C4-2B (cell line): ENCODE data around the gene COL9A3.

ENCODE experiments used
- H3K27ac ChIP-seq: fragments of 450-650 bp; 2 replicates; pipeline ENCODE4 v1.5.1; 2017
- ZFX ChIP-seq: fragments of 450-650 bp; IDR thresholded peaks from 2 replicates; pipeline ENCODE4 v1.6.1; 2017
- TF ChIP-seq, protein P1 (sequence below): fragments of 450-650 bp; conservative IDR thresholded peaks from 2 replicates; pipeline ENCODE4 v1.5.1; 2017; ENCODE audit warnings: mild to moderate bottlenecking

The COL9A3 gene

DNA sequence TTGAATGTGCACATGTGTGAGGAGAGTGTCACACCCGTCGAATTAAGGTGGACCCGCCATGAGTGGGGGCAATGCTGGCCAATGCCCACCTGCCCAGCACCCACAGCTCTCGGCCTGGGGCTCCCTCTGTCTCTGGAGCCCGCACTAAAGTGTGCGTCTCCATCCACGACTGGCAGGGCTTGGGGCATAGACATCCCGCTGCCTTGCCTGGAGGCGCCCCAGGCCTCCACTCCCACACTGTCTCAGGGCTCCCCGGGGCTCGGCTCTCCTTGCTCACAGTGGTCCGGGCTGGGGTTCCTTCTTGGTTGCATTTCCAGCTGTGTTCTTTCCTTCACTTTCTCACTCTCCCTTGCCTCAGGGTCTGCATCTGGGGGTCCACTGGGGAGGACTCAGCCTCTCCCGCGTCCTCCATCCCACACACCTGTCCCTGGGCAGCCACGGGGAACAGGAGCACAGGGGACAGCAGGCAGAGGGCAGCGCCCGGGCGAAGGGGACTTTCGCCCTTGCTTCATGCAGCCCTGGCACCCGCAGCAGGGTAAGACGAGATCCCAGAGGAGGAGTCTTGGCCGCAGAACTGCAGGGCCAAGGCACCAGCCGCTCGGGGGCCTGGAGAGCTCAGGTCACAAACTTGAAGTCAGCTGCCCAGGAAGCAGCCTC, 40.7 kb upstream of the COL9A3 start:
- H3K27ac ChIP-seq, result peak overlapping the region; percentile 94
- TF ChIP-seq, protein P1, sequence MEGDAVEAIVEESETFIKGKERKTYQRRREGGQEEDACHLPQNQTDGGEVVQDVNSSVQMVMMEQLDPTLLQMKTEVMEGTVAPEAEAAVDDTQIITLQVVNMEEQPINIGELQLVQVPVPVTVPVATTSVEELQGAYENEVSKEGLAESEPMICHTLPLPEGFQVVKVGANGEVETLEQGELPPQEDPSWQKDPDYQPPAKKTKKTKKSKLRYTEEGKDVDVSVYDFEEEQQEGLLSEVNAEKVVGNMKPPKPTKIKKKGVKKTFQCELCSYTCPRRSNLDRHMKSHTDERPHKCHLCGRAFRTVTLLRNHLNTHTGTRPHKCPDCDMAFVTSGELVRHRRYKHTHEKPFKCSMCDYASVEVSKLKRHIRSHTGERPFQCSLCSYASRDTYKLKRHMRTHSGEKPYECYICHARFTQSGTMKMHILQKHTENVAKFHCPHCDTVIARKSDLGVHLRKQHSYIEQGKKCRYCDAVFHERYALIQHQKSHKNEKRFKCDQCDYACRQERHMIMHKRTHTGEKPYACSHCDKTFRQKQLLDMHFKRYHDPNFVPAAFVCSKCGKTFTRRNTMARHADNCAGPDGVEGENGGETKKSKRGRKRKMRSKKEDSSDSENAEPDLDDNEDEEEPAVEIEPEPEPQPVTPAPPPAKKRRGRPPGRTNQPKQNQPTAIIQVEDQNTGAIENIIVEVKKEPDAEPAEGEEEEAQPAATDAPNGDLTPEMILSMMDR, result no peak
- no peak for TF ChIP-seq ZFX

DNA sequence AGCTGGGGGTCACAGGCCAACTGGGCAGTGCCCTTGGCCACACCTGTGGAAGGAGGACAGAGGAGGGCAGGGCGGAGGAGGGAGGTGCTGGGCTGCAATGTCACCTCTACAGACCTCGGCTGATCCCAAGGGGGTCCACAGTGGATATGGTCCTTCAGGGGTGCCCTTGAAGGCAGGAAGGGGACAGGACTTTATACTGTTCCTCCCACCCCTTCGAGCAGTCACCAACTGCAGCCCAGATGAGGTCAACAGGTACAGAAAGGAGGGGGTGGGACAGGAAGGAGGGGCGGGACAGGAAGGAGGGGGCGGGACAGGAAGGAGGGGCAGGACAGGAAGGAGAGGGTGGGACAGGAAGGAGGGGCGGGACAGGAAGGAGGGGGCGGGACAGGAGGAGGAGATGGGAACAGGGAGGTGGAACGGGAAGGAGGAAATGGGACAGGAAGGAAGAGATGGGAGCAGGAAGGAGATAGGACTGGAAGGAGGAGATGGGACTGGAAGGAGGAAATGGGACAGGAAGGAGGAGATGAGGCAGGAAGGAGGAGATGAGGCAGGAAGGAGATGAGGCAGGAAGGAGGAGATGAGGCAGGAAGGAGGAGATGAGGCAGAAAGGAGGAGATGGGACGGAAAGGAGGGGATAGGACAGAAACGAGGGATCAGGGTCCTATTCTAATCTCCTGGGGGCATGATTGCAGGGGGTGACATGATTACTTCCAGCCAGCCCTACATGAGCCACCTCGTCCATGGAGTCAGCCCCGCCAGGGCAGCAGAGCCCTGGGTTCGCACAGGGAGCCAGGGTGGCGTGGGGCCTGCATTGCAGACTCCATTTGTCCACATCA, 39.9 kb upstream of the COL9A3 start:
- no peak for TF ChIP-seq ZFX
- TF ChIP-seq, protein P1, result no peak
- H3K27ac ChIP-seq, result peak overlapping the region; percentile 94

DNA sequence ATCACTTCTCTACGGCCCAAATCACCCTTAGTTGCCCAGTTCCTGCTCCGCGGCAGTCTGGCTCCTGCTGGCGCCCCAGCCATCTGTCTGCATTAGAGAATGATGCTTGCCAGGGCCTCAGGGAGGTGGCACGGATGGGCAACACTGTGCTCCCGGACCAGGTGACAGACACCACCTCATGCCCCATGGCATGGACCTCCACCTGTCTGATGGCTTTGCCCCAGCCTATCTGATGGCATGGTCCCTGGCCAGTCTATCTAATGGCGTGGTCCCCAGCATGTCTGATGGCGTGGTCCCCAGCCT, 39.4 kb upstream of the COL9A3 start:
- peak overlapping the region; percentile 94 for H3K27ac ChIP-seq
- TF ChIP-seq ZFX, result no peak
- TF ChIP-seq, protein P1, result no peak

DNA sequence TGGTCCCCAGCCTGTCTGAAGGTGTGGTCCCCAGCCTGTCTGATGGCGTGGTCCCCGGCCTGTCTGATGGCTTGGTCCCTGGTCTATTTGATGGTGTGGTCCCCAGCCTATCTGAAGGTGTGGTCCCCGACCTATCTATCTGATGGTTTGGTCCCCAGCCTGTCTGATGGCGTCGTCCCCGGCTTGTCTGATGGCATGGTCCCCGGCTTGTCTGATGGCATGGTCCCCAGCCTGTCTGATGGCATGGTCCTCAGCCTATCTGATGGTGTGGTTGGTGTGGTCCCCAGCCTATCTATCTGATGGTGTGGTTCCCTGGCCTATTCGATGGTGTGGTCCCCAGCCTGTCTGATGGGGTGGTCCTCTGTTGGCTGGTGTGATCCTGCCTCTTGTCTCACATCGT, 38.8 kb upstream of the COL9A3 start:
- TF ChIP-seq ZFX, result no peak
- TF ChIP-seq, protein P1, result no peak
- H3K27ac ChIP-seq, result no peak overlapping the region

DNA sequence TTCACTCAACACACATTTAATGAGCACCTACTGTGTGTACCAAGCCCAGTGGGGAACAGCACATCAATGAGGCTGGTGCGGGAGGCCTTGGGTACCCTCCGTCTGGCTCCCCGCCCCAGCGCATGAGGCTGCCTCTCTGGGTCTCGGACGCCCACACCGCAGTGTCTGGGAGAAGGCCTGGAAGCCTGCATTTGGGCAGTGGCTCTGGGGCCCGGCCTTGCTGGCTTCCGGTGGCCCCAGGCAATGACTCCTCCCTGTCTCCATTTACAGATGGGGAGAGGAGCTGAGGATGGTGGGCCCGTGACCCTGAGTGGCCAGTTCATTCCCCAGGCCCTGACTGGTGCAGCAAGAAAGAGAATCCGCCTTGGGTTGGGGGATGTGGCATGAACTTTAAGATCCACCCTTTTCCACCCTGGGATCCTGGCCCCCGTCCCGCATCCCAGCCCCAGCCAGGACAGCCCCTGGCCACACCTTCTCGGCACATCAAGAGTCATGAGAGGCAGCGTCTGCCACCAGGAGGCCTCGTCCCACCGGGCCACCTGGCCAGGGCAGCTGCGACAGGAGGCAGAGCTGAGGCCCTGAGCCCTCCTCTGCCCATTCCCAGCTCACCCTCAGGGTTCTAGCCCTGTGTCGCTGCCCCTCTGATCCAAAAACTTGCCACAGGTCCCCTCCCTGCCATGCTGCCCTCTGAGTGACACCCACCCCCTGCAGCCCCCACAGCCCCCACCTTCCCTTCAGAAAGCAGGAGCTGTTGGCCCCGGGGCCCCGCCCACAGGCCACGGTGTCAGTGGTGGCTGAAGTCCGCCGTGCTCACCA, 38.0 kb upstream of the COL9A3 start:
- no peak overlapping the region for H3K27ac ChIP-seq
- TF ChIP-seq ZFX, result no peak
- TF ChIP-seq, protein P1, result no peak

DNA sequence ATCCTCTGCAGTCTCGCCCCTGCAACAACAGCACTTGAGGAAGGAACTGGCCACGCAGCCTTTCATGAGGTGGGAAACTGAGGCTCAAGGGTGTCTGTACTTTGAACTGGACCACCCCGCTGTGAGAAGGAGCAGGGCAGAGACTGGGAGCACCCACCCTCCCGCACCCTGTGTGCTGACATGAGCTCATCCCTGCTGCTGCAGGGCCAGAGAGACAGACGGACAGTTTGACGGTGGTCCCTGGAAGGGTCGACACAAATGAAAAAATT, 37.5 kb upstream of the COL9A3 start:
- TF ChIP-seq, protein P1, result no peak
- TF ChIP-seq ZFX, result no peak
- H3K27ac ChIP-seq, result no peak overlapping the region

DNA sequence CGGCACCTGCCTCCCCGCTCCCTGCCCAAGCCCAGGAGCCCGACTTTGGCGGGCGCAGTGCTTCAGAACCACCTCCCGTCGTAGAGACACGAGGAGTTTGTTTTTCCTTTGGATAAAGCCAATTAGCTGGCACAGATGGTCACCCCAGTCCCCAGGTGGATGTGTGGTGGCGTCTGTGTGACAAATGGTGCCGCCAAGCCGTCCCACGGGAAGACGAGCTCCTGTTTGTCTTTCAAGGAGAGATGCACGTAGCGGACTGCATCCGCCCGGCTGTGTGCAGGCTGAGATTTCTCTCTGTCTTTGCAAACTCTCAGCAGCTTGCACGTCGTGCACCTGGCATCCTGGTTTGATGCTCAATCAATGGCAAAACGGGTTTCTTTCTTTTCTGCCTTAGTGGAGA, 36.6 kb upstream of the COL9A3 start:
- H3K27ac ChIP-seq, result no peak overlapping the region

More for the DNA sequence above, 36.6 kb upstream of the COL9A3 start:
- TF ChIP-seq, protein P1, result no peak
- TF ChIP-seq ZFX, result no peak
